Embryonic facial prominence (tissue), 1 donor: Measurements from ENCODE around the gene ADGRG1.

ENCODE experiments used
- DNase-seq: peaks from one replicate; pipeline ENCODE4 v3.0.0-alpha.2; 2016; ENCODE audit errors: extremely low spot score

ADGRG1 gene

DNA sequence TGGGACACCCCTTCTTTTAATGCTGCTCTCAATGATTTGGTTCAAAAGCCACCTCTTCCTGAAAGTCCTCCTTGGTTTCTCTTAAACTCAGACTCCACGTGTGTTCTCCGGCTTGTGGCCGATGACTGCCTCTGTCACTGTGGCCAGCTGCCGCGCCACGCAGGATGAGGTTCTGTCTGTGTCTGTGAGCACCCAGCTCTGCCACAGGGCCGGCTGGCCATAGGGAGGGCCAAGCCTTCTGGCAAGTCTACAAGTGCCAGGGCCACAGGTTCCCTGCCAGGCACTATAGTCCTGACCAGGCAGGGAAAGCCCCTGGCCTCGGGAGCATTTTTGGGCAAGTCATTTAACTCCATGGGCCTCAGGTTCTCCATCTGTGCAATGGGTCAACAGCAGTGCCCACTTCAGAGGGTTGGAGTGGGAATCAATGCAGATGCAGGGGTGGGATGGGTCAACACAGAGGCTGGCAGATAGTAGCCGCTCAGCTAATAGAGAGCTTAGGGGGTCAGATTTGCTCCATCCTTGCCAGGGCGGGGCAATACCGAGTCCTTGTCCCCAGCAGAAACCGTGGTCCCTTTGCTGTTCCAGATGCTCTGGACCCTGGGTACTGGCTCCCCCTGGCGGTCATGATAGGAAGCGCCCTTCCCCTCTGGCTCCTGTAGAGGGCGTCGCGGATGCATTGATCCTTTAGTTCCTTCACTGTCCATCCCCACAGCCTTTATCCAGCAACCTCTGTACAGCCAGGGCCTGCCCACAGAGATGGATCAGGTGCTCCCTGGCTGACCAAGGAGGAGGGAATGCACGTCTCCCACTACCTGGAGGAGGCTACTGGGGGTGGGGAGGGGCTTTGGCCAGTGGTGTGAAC, 20.4 kb downstream of the ADGRG1 start:
- no peak for DNase-seq

- DNase-seq, result no peak
These were observed 21.0 kb downstream of the ADGRG1 start for GRCh38 chr16:57649443-57649751.

DNA sequence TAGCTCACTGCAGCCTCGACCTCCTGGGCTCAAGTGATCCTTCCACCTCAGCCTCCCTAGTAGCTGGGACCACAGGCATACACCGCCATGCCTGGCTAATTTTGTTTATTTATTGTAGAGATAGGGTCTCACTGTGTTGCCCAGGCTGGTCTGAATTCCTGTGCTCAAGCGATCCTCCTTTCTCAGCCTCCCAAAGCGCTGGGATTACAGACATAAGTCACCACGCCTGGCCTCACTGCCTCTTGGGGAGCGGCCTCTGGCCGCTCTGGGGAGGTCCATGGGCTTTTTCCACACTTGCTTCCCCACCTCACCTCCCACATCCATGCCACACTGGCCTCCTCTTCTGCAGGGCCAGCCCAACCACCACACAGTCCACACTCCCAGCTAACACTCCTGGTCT, 21.4 kb downstream of the ADGRG1 start:
- no peak for DNase-seq

GRCh38 chr16:57651344-57652333, 23.2 kb downstream of the ADGRG1 start:
- no peak for DNase-seq

DNA sequence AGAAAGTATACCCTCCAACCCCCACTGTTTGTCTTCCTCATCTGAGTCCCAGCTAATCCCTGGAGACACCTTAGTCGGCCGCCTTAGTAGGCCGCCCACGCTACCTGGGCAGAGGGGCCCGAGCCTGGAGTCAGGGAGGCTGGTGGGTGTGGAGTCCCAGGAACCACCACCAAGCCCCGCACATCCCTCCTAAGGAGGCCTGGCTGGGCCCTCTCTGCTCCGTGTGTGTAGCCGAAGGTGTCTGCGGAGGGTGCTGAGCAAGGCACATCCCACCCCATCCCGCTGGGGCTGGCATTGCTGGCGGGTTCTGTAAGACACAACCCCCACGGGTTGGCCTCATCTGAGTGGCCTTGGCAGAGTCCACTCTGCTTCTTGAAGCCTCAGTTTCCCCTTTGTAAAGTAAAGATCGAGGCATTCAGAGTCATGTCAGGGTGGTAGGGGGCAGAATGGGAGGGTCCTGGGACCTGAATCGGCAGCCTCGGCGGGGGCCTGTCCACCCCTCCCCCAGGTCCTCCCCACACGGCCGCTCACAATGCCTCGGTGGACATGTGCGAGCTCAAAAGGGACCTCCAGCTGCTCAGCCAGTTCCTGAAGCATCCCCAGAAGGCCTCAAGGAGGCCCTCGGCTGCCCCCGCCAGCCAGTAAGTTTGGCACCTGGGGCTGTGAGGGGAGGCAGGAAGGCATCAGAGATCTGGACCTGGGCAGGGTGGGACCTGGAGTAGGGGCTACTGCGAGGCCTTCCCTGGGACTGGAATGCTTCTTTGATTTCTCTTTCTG, 24.5 kb downstream of the ADGRG1 start:
- no peak for DNase-seq

DNA sequence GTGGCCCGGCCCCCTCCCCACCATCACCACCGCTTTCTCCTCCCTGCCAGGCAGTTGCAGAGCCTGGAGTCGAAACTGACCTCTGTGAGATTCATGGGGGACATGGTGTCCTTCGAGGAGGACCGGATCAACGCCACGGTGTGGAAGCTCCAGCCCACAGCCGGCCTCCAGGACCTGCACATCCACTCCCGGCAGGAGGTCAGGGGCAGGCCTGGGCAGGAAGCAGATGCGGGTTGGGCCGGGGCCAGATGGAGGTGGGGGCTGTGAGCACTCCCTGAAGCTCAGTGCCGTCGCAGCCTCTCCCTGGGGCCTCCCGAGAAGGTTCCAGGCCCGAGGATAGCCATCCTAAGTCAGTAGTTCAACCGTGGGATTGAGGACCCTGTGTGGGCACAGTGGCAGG, 25.5 kb downstream of the ADGRG1 start:
- DNase-seq, result no peak

- DNase-seq, result no peak
These were observed 28.0 kb downstream of the ADGRG1 start for GRCh38 chr16:57656342-57656955.

GRCh38 chr16:57657228-57657627, 28.8 kb downstream of the ADGRG1 start:
- no peak for DNase-seq

- DNase-seq, result no peak
These were observed 29.9 kb downstream of the ADGRG1 start for GRCh38 chr16:57658130-57658877.

GRCh38 chr16:57658878-57659674, 30.6 kb downstream of the ADGRG1 start:
- no peak for DNase-seq

DNA sequence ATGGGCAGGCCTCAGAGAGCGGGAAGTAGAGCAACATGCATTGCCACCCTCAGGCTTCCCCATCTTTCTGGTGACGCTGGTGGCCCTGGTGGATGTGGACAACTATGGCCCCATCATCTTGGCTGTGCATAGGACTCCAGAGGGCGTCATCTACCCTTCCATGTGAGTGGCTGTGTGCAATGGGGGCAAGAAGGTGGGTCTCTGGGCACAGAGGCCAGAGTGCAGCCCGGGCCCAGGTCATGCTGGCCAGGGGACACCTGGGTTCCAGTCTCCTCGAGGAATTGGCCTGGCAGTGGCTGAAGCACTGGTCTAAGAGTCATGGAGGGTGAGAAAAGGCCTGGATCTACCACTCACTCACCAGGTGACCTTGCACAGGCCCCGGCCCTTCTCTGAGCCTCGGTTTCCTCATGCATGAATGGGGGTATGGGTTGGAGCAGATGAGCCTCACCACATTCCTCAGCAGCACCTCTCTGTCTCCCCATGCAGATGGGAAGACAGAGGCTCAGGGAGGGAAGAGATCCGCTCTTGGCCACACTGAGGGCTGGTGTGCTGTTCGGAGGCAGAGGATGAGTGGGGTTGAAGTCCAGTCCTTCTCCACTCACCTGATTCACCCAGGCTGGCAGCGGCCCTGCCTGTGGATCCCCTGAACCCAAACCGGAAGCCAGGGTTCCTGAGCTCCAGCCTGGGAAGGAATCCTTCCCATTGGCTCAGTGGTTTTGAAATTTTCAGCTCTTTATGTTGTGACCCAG, 32.5 kb downstream of the ADGRG1 start:
- DNase-seq, result no peak

DNA sequence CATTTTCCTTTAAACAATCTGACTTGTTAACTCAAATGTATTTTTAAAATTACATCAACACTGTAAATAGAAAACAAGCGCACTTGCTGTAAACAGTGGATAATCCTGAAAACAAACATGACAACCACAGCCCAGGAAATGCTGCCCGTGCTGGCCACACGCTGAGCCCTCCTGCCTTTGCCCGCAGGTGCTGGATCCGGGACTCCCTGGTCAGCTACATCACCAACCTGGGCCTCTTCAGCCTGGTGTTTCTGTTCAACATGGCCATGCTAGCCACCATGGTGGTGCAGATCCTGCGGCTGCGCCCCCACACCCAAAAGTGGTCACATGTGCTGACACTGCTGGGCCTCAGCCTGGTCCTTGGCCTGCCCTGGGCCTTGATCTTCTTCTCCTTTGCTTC, 33.1 kb downstream of the ADGRG1 start:
- no peak for DNase-seq

GRCh38 chr16:57661936-57662906, 33.8 kb downstream of the ADGRG1 start:
- DNase-seq, result no peak

DNA sequence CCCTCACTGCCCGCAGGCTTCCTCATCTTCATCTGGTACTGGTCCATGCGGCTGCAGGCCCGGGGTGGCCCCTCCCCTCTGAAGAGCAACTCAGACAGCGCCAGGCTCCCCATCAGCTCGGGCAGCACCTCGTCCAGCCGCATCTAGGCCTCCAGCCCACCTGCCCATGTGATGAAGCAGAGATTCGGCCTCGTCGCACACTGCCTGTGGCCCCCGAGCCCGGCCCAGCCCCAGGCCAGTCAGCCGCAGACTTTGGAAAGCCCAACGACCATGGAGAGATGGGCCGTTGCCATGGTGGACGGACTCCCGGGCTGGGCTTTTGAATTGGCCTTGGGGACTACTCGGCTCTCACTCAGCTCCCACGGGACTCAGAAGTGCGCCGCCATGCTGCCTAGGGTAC, 35.0 kb downstream of the ADGRG1 start:
- no peak for DNase-seq

DNA sequence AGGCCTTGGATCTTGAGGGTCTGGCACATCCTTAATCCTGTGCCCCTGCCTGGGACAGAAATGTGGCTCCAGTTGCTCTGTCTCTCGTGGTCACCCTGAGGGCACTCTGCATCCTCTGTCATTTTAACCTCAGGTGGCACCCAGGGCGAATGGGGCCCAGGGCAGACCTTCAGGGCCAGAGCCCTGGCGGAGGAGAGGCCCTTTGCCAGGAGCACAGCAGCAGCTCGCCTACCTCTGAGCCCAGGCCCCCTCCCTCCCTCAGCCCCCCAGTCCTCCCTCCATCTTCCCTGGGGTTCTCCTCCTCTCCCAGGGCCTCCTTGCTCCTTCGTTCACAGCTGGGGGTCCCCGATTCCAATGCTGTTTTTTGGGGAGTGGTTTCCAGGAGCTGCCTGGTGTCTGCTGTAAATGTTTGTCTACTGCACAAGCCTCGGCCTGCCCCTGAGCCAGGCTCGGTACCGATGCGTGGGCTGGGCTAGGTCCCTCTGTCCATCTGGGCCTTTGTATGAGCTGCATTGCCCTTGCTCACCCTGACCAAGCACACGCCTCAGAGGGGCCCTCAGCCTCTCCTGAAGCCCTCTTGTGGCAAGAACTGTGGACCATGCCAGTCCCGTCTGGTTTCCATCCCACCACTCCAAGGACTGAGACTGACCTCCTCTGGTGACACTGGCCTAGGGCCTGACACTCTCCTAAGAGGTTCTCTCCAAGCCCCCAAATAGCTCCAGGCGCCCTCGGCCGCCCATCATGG, 35.7 kb downstream of the ADGRG1 start:
- DNase-seq, result no peak

GRCh38 chr16:57664662-57665025, 36.2 kb downstream of the ADGRG1 start:
- DNase-seq, result no peak

DNA sequence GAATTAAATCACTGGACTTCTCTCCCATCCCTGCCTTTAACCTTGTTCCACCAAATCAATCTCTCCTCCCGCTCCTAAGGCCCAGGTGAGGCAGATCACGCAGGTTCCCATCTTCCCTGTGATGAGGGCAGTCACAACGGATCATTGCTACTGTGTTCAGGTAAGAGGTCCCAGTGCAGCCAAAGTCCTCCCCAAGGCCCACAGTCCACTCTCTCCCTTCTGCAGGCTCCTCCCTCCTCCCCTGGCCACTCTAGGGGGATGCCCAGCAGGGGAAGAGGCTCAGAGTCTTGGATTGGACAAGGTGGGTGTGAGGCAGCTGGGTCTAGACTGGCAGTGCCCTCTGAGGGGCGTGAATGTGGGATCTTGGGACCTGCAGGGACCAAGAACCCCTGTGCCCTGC, 37.1 kb downstream of the ADGRG1 start:
- no peak for DNase-seq
